HG02885 (cell line): Measurements from ENCODE around the gene TMC4.

ENCODE experiments used
- ATAC-seq: cut with Tn5 transposase; IDR thresholded peaks from one replicate; pipeline ENCODE4 v1.9.1; 2021; ENCODE audit warnings: mild to moderate bottlenecking; ENCODE audit not compliant: unreplicated experiment, poor library complexity

TMC4 gene

DNA sequence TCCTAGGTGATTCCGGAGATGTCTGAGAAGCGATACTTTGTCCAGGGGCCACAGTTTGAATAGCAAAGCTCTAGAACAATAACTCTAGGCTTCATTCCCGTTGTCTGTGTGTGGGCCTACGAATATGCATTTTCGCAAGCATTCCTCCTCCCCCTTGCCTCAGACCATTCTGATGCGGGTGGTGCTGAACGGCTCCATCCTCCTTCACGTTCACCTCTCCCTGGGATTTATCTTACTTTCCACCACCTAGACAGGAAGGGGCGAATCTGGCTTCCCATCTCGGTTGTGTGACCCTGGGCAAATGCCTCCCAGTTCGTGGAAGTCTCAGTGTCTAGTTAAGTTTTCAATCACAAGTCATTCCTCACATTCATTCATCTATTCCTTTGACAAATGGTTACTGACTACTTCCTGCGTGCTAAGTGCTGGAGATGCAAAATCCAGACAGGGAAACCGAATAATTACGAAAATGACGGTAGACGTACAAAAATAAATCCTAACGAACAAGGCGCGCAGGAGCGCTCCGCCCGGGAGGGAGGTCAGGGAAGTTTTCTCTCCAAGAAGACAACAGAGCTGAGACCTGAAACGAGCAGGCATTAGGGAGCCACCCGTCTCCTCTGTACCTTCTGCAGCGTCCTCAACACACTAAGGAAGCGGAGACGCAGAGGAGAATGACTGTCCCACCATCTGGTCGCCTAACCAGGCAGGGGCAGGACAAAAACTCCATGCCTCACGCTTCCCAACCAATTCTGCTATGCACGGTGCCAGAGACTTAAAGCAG lies 36.7 kb downstream of the TMC4 start:
- ATAC-seq = no peak

DNA sequence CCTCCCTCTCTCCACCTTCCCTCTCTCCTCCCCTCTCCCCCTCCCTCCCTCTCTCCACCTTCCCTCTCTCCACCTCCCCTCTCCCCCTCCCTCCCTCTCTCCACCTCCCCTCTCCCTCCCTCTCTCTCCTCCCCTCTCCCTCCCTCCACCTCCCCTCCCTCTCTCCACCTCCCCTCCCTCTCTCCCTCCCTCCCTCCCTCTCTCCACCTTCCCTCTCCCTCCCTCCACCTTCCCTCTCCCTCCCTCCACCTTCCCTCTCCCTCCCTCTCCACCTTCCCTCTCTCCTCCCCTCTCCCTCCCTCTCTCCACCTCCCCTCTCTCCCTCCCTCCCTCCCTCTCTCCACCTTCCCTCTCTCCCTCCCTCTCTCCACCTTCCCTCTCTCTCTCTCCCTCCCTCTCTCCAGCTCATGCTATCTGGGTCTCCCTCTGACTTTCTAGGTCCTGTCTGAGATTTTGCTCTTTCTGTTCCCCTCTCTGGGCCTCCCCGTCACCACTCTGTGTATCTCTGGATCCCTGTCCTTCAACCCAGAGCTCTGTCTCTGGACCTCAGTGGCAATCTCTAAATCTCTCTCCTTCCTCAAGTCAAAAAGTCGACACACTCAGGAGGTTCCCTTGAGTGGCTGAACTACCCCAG lies 38.9 kb downstream of the TMC4 start:
- ATAC-seq = no peak

DNA sequence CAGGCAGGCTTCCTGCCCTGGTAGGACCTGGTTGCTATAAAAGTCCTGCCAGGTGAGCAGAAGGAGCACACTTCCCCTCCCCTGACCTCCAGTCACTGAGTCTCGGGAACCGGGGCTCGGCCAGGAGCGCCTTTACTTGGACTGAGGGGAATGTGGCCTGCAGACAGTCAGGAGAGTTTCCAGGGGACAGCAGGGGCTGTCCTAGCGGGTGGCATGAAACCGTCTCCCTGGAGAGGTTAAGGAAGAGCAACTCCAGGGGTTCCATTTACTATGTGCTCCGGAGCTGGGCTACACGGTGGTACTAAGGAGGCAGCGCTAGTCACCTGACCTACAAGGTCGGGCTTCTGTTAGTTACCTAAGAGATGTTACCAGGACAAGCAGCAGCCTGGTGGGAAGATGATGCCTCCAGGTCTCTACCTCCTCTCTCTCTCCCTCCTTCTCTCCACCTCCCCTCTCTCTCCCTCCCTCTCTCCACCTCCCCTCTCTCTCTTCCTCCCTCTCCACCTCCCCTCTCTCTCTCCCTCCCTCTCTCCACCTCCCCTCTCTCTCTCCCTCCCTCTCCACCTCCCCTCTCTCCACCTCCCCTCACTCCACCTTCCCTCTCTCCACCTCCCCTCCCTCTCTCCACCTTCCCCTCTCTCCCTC lies 39.5 kb downstream of the TMC4 start:
- ATAC-seq = no peak

DNA sequence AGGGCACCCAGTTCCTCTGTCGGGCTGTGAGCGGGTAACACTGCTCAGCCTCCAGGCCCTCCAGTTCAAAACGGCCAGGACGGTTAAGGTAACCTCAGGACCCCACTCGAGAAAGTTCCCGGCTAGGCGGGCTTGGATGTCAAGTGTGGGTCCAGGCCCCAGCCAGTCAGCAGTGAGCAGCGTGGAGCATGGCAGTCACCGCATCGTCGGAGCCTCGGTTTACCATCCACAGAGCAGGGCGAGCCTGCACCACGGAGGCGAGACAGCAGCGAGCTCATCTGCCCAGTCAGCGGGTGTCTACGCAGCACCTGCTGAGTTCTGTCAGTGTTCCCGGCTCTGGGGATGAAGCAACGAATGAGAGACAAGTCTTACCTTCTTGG lies 43.4 kb downstream of the TMC4 start:
- ATAC-seq = no peak

DNA sequence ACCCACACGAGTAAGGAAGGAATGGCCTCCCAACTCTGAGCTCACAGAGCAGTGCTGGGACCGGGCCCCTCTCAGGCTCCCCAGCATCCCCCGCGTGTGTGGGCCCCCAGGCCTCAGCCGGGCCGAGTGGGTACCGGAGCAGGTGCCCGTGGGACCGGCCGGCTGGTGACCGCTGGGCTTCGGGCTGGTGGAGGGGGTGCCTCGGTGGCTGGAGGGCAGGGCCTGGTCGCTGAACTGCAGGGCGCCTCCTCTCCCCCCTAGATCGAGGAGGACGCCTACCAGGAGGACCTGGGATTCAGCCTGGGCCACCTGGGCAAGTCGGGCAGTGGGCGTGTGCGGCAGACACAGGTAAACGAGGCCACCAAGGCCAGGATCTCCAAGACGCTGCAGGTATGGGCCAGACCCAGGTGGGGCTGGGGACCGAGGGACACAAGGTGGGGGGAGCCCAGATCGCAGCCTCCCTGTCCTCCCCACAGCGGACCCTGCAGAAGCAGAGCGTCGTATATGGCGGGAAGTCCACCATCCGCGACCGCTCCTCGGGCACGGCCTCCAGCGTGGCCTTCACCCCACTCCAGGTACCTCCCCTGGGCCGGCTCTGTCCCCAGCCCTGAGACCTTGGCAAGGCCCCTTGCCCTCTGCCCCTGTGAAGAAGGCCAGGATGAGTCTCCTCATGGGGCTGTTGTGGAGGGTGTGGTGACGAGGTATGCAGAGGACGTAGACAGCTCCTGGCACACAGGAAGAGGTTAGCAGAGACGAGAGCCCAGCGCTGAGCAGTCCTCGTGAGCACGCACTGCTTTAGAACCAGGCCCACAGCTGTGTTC lies 44.0 kb downstream of the TMC4 start:
- no peak for ATAC-seq

DNA sequence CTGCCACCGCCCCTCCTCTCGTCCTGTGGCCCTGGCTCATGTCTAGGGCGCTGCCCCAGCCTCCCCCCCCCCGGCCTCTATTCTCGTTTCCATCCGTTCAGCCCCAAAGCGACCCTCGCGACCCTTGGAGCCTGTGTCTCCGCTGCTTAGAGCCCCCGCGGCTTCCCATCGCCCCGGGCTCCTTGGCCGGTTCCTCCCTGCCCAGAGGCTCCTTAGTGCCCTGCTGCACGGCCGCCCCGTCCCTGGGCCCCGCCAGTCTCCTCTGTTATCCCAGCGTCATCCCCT lies 44.6 kb downstream of the TMC4 start:
- no peak for ATAC-seq

DNA sequence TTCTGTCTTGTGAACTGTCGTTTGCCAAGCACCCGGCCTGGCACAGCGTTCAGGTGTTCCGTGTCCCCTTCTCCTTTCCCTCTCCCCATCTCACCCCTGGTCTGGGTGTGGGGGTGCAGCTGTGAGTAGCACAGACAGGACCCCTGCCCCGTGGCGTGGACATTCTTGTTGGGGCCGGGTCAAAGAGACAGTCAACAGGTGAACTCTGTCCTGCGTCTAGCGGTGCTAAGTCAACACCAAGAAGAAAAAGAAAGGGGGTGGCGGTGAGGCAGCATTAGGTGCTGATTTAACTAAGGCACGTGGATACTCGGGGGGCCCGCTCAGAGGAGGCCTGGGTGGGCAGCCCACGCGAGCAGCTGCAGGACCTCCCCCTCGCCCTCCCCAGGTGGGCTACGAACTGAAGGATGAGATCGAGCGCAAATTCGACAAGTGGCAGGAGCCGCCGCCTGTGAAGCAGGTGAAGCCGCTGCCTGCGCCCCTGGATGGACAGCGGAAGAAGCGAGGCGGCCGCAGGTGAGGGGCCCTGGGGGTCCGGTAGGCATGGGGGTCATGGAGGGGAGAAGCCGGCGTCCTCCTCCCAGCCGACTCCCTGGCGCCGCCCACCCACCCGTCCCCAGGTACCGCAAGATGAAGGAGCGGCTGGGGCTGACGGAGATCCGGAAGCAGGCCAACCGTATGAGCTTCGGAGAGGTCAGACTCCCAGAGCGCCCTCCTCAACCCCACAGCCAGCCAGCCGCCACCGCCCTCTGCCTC lies 45.1 kb downstream of the TMC4 start:
- ATAC-seq = no peak

DNA sequence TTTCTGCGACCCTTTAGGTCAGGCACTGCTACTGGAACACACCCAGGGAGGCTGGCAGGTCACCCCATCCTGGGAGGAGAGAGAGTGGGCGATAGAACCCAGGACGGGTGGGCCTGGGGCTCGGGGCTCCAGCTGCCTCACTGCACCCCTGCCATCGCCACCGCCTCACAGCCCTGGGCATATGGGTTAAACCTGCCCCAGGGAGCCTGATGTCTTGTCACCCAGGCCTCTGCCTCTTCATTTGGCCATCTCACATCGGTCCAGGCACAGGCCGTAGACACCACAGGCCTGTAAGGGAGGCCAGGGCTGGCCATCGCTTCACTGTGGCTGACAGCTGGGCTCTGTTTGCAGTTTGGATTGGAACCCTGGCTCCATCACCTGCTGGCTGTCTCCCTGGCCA lies 47.2 kb downstream of the TMC4 start:
- ATAC-seq = no peak

DNA sequence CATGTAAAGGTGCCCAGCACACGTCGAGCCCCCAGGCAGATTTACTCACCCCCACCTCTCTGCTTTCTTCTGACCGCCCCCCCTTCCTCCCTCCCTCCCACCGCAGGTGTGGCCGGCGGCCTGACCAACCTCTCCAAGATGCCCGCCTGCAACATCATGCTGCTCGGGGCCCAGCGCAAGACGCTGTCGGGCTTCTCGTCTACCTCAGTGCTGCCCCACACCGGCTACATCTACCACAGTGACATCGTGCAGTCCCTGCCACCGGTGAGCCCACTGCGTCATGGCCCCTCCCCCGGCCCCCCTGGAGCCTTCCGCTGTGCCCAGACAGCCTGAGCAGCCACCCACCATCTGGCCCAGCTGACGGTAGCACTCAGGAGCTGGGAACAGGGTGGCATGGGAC lies 48.6 kb downstream of the TMC4 start:
- ATAC-seq = no peak

DNA sequence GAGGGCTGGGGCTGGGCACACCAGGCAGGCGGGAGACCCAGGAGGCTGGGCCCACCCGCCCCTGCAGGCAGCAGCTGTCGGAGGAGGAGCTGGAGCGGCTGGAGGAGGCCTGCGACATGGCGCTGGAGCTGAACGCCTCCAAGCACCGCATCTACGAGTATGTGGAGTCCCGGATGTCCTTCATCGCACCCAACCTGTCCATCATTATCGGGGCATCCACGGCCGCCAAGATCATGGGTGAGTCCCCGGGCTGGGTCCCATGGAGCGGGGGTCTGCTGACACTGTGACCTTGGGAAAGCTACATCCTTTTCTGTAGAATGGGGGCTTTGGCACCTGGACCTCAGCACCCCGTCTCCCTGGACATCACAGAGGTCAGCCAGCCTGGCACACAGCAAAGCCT lies 49.3 kb downstream of the TMC4 start:
- no peak for ATAC-seq

DNA sequence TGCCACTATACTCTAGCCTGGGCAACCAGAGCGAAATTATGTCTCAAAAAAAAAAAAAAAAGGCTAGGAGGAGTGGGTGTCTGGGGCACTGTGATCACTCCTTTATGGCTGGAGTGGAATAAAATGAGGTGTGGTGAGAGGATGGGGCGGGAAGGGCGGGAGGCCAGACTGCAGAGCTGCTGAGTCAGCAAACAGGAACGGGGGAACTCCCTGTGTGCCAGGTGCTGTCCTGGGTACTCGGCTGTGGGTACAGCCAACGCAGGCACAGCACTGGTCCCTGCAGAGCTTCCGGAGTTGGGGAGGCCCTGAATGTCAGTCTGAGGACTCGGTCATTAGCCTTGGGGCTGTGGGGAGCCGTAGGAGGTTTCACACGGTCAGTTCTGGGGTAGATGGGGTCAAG lies 51.7 kb downstream of the TMC4 start:
- no peak for ATAC-seq

DNA sequence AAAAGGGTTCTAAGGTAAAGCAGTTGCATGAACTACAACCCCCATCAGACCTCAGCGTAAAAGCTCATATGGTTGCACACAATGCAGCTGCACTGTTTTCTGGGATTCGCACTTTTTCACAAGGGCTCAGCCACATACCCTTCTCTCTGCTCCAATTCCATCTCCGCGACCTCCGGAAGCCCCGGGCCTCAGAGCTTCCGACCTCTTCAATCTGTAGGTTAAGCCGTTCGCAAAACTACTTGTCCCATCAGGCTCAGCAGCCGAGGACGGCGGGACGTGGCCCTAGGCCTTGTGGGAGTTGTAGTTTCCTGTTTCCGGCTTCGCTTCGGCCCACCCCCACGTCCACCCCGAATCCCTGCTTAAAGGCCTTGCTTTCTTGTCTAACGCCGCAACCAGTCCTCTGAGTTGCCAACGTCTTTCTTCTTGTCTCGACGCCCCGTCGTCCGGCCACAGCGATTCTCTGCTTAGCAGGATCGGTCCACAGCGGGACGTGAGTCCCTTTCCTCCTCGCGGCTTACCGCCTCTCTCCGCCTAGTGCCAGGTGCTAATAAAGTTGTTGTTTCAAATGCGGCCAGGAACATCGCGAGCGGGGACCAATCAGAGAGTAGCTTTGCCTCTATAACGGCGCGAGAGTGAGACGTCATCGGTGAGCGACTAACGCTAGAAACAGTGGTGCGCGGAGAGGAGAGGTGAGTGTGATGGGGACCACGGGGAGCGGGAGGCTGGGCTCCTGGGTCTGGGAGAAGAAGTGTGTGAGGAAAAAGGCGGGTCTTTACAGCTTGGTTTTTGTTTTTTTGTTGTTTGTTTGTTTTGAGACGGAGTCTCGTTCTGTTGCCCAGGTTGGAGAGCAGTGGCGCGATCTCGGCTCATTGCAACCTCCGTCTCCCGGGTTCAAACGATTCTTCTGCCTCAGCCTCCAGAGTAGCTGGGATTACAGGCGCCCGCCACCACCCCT lies 57.6 kb downstream of the TMC4 start, which contains the start of the genes PRPF31 and TFPT:
PRPF31 (plus strand) TSS at position 646 of the 955 bp plus-strand sequence. CDS start 2,525 bp downstream, outside the sequence.
TFPT (minus strand) TSS at position 549 of the 955 bp plus-strand sequence; CDS start at position 161, 388 bp downstream.
- ATAC-seq = peak; percentile 88

DNA sequence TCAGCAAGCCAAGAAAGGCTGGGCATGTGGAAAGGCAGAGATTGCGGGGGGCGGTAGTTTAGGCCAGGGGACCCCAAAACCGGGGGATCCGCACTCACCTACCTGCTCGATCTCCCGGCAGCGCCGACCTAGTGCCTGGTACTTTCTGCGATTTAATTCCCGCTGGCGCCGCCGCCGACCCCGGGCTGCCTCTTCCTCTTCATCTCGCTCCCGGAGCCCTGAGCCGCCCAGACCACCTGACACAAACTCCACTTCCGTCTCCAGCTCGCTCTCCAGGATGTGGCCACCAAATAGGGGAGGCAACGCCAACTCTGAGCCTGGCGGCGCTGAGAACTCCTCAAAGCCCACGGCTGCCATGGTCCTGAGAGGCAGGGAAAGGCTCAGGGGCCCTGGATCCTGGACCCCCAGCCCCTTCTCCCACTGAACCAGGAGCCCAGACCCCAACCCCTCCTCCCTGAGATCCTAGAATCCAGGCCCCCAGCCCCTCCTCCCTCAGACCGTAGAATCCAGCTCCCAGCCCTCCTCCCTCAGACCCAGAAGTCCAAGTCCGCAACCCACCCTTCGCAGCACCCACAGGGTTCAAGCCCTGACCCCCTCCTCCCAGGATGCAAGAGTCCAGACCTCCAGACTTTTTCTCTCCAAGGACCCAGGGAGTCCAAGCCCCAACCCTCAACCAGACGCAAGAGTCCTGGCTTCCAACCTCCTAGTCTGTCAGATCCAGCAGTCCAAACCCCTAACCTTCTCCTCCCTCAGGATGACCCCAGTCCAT lies 58.4 kb downstream of the TMC4 start:
- ATAC-seq = peak; percentile 33
